Duodenal mucosa (tissue), 2 donors: Measurements from ENCODE around the gene AGGF1.

Source experiments
- H3K27ac ChIP-seq: one replicate; pipeline ENCODE4 v1.7.0; 2013; ENCODE audit warnings: low read depth, low read length
- H3K27me3 ChIP-seq, 2 donors: one replicate each; pipeline ENCODE4 v1.7.0; 2013; ENCODE audit warnings: low read length in 2 of 2, control low read depth in 1 of 2; ENCODE audit not compliant: insufficient read depth in 2 of 2, control insufficient read depth in 1 of 2
- H3K36me3 ChIP-seq, 2 donors: one replicate each; pipeline ENCODE4 v1.7.0; 2013; ENCODE audit warnings: low read length in 2 of 2, control low read depth in 1 of 2; ENCODE audit not compliant: insufficient read depth in 2 of 2, control insufficient read depth in 1 of 2
- H3K4me1 ChIP-seq, 2 donors: one replicate each; pipeline ENCODE4 v1.7.0; 2013; ENCODE audit warnings: low read length in 2 of 2, control low read depth in 1 of 2; ENCODE audit not compliant: insufficient read depth in 2 of 2, control insufficient read depth in 1 of 2
- H3K4me3 ChIP-seq, 2 donors: one replicate each; pipeline ENCODE4 v1.7.0; 2013; ENCODE audit warnings: low read length in 2 of 2, low read depth in 1 of 2
- H3K9ac ChIP-seq, 2 donors: one replicate each; pipeline ENCODE4 v1.7.0; 2013; ENCODE audit warnings: low read length in 2 of 2, low read depth in 1 of 2
- H3K9me3 ChIP-seq, 2 donors: one replicate each; pipeline ENCODE4 v1.7.0; 2013; ENCODE audit warnings: low read length in 2 of 2, control low read depth in 1 of 2; ENCODE audit not compliant: control insufficient read depth in 1 of 2

The AGGF1 gene

DNA sequence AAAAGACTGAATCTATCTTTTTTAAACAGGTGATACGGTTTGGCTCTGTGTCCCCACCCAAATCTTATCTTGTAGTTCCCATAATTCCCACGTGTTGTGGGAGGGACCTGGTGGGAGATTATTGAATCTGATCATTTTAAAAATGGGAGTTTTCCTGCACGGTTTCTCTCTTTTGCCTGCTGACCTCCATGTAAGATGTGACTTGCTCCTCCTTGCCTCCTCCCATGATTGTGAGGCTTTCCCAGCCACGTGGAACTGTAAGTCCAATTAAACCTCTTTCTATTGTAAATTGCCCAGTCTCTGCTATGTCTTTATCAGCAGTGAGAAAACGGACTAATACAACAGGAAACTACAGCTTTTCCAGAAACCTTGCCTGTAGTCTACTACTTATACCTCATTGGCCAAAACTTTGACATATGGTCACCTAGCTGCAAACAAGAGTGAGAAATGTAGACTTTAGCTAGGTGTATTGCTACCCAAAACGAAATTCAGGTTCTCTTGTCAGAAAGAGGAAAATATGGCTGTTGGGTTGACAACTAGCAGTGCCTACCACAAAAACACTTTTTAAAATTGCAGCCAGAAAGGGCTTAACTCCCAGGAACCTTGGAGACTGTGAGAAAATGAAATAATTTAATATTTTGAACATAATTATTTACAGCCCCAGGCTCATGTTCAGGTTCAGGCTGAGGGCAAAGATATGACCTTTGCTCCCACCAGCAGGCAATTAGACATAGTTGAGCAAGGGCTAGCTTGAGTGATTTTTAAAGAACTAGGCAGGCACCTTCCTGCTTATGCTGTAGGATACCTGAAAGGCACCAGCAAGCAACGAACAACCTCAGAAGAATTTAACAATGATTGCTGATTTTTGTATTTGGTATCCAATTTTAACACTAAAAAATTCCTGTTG, 7.4 kb upstream of the AGGF1 start:
- peaks cover 5 to 6% of the 10 kb centered on the region in 2 donors for H3K4me1 ChIP-seq
- H3K27me3 ChIP-seq = peaks cover 0 to 4% of the 10 kb centered on the region in 2 donors
- H3K9ac ChIP-seq = no peak overlapping the region
- no peaks in the 10 kb centered on the region for H3K36me3 ChIP-seq
- H3K27ac ChIP-seq = no peak overlapping the region
- peak overlapping the region in 1 of 2 donors; percentile 28 for H3K4me3 ChIP-seq
- H3K9me3 ChIP-seq = no peaks in the 10 kb centered on the region

DNA sequence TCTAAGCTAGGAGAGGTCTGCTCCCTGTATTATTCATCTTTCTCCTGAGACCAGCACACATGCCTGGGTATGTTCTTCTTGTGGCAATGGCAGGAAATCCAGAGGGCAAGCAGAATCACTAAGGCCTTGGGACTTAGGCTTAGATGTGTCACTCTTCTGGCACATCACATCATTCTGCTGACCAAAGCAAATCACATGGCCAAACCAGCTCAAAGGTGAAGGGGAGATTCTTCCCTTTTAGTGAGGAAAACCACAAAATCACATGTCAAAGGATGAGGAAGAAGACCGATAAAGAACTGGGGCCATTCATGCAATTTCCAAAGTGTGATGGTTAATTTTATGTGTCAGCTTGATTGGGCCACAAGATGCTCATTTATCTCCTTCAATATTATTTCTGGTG, 5.7 kb upstream of the AGGF1 start:
- H3K27me3 ChIP-seq = no peaks in the 10 kb centered on the region
- H3K36me3 ChIP-seq = no peaks in the 10 kb centered on the region
- H3K9ac ChIP-seq = no peak overlapping the region
- peaks cover 3 to 6% of the 10 kb centered on the region in 2 donors for H3K9me3 ChIP-seq
- H3K27ac ChIP-seq = no peak overlapping the region
- peaks cover 9 to 17% of the 10 kb centered on the region in 2 donors for H3K4me1 ChIP-seq
- no peak overlapping the region for H3K4me3 ChIP-seq

DNA sequence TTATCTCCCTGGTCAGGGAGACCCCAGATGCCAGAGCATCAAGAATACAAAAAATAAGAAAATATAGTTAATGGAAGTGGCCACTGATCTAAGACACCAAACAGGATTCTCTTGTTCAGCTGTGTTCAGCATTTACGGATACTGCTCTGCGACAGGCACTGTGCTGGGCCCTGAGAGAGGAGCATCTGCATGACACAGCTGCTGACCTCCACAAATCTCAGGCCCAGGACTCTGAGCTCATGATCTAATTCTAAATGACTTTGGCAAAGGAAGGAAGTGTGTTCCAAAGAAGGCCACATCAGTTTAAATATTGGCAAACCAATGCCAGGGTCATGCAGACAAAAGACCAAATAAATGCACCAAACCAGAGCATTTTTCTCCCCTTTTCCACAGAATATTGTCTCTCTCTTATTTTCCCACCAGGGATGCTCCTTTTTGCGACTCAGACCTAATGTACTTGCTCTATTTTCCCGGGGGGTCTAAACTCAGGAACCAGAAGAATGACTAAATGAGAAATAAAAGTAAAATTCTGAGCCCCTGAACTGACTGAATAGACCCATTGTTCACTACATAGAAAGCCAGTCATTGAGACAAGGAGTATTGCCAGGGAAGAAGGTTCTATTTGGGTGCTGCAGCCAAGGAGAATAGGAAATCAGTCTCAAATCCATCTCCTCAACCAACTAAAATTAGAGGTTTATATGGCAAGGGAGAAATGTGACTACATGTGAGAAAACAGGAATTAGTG, 1.4 kb upstream of the AGGF1 start:
- H3K9ac ChIP-seq = no peak overlapping the region
- H3K27ac ChIP-seq = no peak overlapping the region

DNA sequence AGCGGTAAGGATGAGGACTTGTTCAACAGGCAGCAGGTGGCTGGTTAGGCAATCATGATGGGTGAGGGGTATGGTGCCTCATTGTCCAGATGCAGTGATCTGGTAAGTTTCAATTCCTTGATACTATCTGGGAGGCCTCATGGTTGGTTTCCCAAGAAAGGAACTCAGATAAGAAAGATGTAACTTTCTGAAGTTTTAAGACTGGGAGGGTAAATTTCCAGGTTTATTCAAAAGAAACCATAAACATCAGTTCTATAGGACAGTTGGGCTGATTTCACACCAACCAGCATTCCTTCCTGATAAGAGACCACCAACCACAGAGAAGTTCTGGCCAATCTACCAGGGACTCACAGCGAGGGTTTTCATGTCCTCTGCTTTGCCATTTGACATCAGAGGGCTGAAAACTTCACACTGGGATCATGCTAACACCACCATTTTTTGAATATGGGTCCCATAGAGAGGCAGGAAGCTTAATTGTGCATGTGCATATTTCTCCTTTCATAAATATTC, 773 bp upstream of the AGGF1 start:
- peaks cover 18 to 29% of the 10 kb centered on the region in 2 donors for H3K4me1 ChIP-seq
- peak overlapping the region; percentile 94 for H3K4me3 ChIP-seq
- H3K27ac ChIP-seq = no peak overlapping the region
- no peaks in the 10 kb centered on the region for H3K27me3 ChIP-seq
- H3K36me3 ChIP-seq = peaks cover 1% of the 10 kb centered on the region in 2 donors
- peaks cover 3 to 9% of the 10 kb centered on the region in 2 donors for H3K9me3 ChIP-seq
- H3K9ac ChIP-seq = peak overlapping the region in 1 of 2 donors; percentile 87

More for the DNA sequence above, 1.4 kb upstream of the AGGF1 start:
- Histone ChIP-seq H3K27me3 (no peaks in the 10 kb centered on the region), H3K4me1 (peaks cover 18 to 29% of the 10 kb centered on the region in 2 donors), H3K36me3 (no peaks in the 10 kb centered on the region), H3K4me3 (peak overlapping the region in 1 of 2 donors; percentile 94), H3K9me3 (peaks cover 3 to 9% of the 10 kb centered on the region in 2 donors)

DNA sequence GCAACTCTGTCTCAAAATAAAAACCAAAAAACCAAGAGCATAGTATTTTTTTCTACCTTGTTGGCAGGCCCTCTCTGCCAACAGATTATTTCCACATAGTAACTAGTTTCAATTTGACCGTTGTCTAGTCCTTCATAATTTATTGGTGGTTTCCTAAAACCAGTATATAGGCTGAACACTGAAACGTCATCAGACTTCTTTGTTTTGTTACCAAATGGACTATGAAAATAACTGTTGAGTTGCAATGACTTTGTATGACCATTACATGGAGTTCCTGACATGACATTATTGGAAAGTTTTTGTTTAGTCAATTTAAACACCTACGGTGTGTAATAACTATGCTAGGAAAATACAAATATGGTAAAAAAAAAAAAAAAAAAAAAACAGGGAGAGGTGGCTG, 1.7 kb downstream of the AGGF1 start:
- peak overlapping the region in 1 of 2 donors; percentile 94 for H3K4me3 ChIP-seq
- H3K27ac ChIP-seq = no peak overlapping the region
- H3K36me3 ChIP-seq = peaks cover 17 to 24% of the 10 kb centered on the region in 2 donors
- H3K4me1 ChIP-seq = peaks cover 18 to 29% of the 10 kb centered on the region in 2 donors
- no peak overlapping the region for H3K9ac ChIP-seq
- no peaks in the 10 kb centered on the region for H3K27me3 ChIP-seq
- peaks cover 3 to 9% of the 10 kb centered on the region in 2 donors for H3K9me3 ChIP-seq

DNA sequence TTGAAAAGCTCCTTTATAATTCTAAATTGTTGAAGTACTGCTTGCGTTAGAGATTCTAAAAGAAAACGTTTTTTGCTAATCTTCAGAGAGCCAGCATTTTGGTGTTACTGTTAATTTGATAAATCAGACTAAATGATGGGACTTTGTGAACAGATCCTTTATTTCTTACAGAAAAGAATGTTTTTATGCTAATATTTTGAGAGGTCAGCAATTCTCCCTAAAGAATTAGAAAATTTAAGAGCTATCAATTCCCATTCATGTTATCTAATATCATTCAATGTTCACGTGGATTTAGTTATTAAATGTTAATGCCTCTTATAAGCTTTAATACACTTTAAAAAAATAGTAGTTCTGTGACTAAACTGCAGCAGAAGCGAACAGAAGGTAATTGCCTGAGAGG, 2.4 kb downstream of the AGGF1 start:
- Histone ChIP-seq H3K36me3 (peaks cover 17 to 30% of the 10 kb centered on the region in 2 donors), H3K9ac (no peak overlapping the region), H3K4me1 (peaks cover 18 to 29% of the 10 kb centered on the region in 2 donors), H3K27ac (no peak overlapping the region), H3K9me3 (peaks cover 3 to 9% of the 10 kb centered on the region in 2 donors), H3K27me3 (no peaks in the 10 kb centered on the region), H3K4me3 (no peak overlapping the region)

DNA sequence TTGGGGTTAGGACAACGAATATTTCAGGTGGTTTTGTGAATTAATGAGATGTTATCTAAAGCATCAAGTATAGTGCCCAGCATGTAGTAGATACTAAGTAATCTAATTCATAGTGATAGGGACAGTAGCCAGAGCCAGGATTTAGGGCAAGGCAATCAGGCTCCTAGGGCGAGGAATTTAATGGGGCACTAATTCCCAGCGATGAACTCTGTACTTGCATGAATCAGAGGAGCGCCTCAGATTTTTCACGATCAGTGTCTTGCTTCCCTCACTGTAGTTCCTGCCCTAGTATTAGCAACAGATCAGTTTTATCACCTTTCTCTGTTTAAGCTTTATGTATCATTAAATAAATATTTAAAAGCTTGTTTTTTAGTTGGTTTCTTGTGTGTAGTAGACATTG, 3.1 kb downstream of the AGGF1 start:
- no peak overlapping the region for H3K9ac ChIP-seq
- H3K4me3 ChIP-seq = no peak overlapping the region
- H3K4me1 ChIP-seq = peaks cover 18 to 22% of the 10 kb centered on the region in 2 donors
- no peaks in the 10 kb centered on the region for H3K27me3 ChIP-seq
- peaks cover 3 to 9% of the 10 kb centered on the region in 2 donors for H3K9me3 ChIP-seq
- no peak overlapping the region for H3K27ac ChIP-seq
- H3K36me3 ChIP-seq = peaks cover 21 to 36% of the 10 kb centered on the region in 2 donors

DNA sequence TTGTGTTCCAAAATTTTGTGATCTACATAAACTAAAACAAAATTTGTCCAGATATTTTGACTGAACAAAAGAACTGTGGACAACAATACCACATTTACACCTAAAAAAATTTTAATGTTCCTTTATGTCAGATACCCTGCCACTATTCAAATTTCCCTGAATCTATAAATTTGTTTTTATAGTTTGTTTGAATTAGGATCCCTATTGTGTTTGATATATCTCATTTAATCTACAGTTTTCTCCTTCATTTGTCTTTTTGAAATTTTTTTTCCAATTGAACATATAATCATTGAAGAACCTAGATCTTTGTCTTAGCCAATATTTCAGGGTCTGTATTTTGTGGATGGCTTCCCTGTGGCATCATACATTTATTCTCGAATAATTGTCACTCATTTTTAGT, 5.7 kb downstream of the AGGF1 start:
- no peak overlapping the region for H3K4me3 ChIP-seq
- no peaks in the 10 kb centered on the region for H3K9me3 ChIP-seq
- H3K4me1 ChIP-seq = peaks cover 8 to 12% of the 10 kb centered on the region in 2 donors
- H3K9ac ChIP-seq = no peak overlapping the region
- no peaks in the 10 kb centered on the region for H3K27me3 ChIP-seq
- no peak overlapping the region for H3K27ac ChIP-seq
- peaks cover 28 to 55% of the 10 kb centered on the region in 2 donors for H3K36me3 ChIP-seq

DNA sequence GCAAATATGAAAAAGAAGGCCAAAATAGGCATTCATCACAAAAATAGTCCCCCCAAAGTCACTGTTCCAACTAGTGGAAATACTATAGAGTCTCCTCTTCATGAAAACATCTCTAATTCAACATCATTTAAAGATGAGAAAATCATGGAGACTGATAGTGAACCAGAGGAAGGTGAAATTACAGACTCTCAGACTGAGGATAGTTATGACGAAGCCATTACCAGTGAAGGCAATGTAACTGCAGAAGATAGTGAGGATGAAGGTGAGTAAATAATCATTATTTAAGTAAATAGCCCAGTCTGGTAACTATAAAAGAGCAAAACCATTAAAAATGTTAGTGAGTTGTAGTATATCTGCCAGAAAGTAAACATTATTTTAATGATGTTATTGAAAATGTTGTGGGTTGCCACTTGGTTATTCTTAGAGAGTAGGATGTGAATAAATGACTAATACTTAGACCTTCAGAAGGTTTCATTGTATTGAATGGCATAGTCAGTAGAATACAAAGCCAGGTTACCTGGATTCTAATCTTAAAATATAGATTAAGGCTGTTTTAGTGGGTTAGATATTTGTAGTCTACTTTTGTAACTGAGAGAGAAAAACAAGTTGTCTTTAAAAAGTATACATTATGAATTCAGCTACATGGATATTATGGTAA, 16.3 kb downstream of the AGGF1 start:
- H3K9me3 ChIP-seq = no peaks in the 10 kb centered on the region
- no peak overlapping the region for H3K4me3 ChIP-seq
- H3K36me3 ChIP-seq = peaks cover 16 to 27% of the 10 kb centered on the region in 2 donors
- H3K27ac ChIP-seq = no peak overlapping the region
- H3K27me3 ChIP-seq = no peaks in the 10 kb centered on the region
- H3K4me1 ChIP-seq = no peaks in the 10 kb centered on the region
- no peak overlapping the region for H3K9ac ChIP-seq
